ENCODE results near the gene RSPO1. TPM values are rescaled to one million over a fixed set of nuclear protein-coding genes. Genes with fewer than 3 reads are reported as not detected.

The RSPO1 gene
- polyA plus RNA-seq, 1 experiment, result not detected

GRCh38 chr1:37636435-37636834 is 1.7 kb upstream of the RSPO1 start:
- no peaks in the 10 kb centered on the region; the same call in 1 of the 2 replicates for H3K9me3 ChIP-seq (ENCODE audit: control insufficient read depth, insufficient read depth, low read length)
- no peak for TF ChIP-seq CTCF (IDR thresholded peaks at IDR 0.05; ENCODE audit: low read depth, low read length)
- no peak for DNase-seq (ENCODE audit: low read depth, low spot score)
- H3K27me3 ChIP-seq (ENCODE audit: control insufficient read depth, insufficient read depth, low read length), result peaks cover 67% of the 10 kb centered on the region
- H3K27ac ChIP-seq (ENCODE audit: low read depth, low read length), result no peak overlapping the region
- no peak overlapping the region for H3K4me3 ChIP-seq (ENCODE audit: low read depth, low read length)
- ChIA-PET CTCF (interaction anchor here (0.8 kb wide), 1 partner anchor 45 kb away, joined by 3 read pairs; no protein-coding TSS in a partner anchor), POLR2A (no interaction called here)

- H3K9me3 ChIP-seq (ENCODE audit: control insufficient read depth, insufficient read depth, low read length), result no peaks in the 10 kb centered on the region; the same call in 1 of the 2 replicates
- ChIA-PET CTCF (interaction anchor here (1.4 kb wide), 1 partner anchor 47 kb away, joined by 5 read pairs; no protein-coding TSS in a partner anchor), POLR2A (interaction anchor here (0.7 kb wide), 1 partner anchor 32 kb away, joined by 3 read pairs; no protein-coding TSS in a partner anchor)
- no peak for TF ChIP-seq CTCF (IDR thresholded peaks at IDR 0.05; ENCODE audit: low read depth, low read length)
- no peak overlapping the region for H3K4me3 ChIP-seq (ENCODE audit: low read depth, low read length)
- no peak overlapping the region for H3K27ac ChIP-seq (ENCODE audit: low read depth, low read length)
- DNase-seq (ENCODE audit: low read depth, low spot score), result no peak
- peaks cover 79% of the 10 kb centered on the region for H3K27me3 ChIP-seq (ENCODE audit: control insufficient read depth, insufficient read depth, low read length)
These were observed 555 bp upstream of the RSPO1 start for GRCh38 chr1:37634992-37635902.

GRCh38 chr1:37633938-37634243 is 801 bp downstream of the RSPO1 start:
- DNase-seq (ENCODE audit: low read depth, low spot score), result no peak
- CTCF ChIA-PET, result no interaction called here
- no peaks in the 10 kb centered on the region; the same call in 1 of the 2 replicates for H3K9me3 ChIP-seq (ENCODE audit: control insufficient read depth, insufficient read depth, low read length)
- POLR2A ChIA-PET, result no interaction called here
- H3K4me3 ChIP-seq (ENCODE audit: low read depth, low read length), result no peak overlapping the region
- no peak for TF ChIP-seq CTCF (IDR thresholded peaks at IDR 0.05; ENCODE audit: low read depth, low read length)
- peaks cover 86% of the 10 kb centered on the region for H3K27me3 ChIP-seq (ENCODE audit: control insufficient read depth, insufficient read depth, low read length)
- no peak overlapping the region for H3K27ac ChIP-seq (ENCODE audit: low read depth, low read length)

- Histone ChIP-seq H3K27ac (ENCODE audit: low read depth, low read length) (no peak overlapping the region), H3K27me3 (ENCODE audit: control insufficient read depth, insufficient read depth, low read length) (peaks cover 83% of the 10 kb centered on the region), H3K9me3 (ENCODE audit: control insufficient read depth, insufficient read depth, low read length) (no peaks in the 10 kb centered on the region; the same call in 1 of the 2 replicates), H3K4me3 (ENCODE audit: low read depth, low read length) (no peak overlapping the region)
- ChIA-PET POLR2A (no interaction called here), CTCF (interaction anchor here (5.1 kb wide), 1 partner anchor 30 kb away, joined by 31 read pairs; no protein-coding TSS in a partner anchor)
- TF ChIP-seq CTCF (IDR thresholded peaks at IDR 0.05; ENCODE audit: low read depth, low read length), result no peak
- no peak for DNase-seq (ENCODE audit: low read depth, low spot score)
These were observed 1.4 kb downstream of the RSPO1 start for GRCh38 chr1:37633040-37633937.

All from AG04450 (cell line).